ENCODE measurements around the gene CPA4. TPM values are rescaled to one million over a fixed set of nuclear protein-coding genes. Genes with fewer than 3 reads are reported as not detected.
A peak's percentile ranks its signal among the peaks of the same experiment; 100 is the strongest.

CPA4 gene
- total RNA-seq, 1 donor from 2014 or later, result 7.4 TPM

GRCh38 chr7:130356121-130356875 lies 63.3 kb downstream of the CPA4 start:
- no peaks in the 10 kb centered on the region for H3K27me3 Mint-ChIP-seq
- peaks cover 10% of the 10 kb centered on the region for H3K36me3 Mint-ChIP-seq
- peak overlapping the region; percentile 51 for H3K4me3 Mint-ChIP-seq
- peak overlapping the region; percentile 98 for H3K27ac Mint-ChIP-seq
- peaks cover 48% of the 10 kb centered on the region for H3K4me1 Mint-ChIP-seq (ENCODE audit: unreplicated experiment)
- H3K9me3 Mint-ChIP-seq, result peaks cover 5% of the 10 kb centered on the region
- DNase-seq (ENCODE audit: extremely low spot score, unreplicated experiment), result no peak
- no peak for TF ChIP-seq CTCF (conservative IDR thresholded peaks at IDR 0.05)

GRCh38 chr7:130356876-130357611 lies 64.1 kb downstream of the CPA4 start:
- DNase-seq (ENCODE audit: extremely low spot score, unreplicated experiment), result no peak
- H3K27me3 Mint-ChIP-seq, result no peaks in the 10 kb centered on the region
- H3K27ac Mint-ChIP-seq, result peak overlapping the region; percentile 98
- H3K4me3 Mint-ChIP-seq, result peak overlapping the region; percentile 22
- no peak for TF ChIP-seq CTCF (conservative IDR thresholded peaks at IDR 0.05)
- peaks cover 10% of the 10 kb centered on the region for H3K36me3 Mint-ChIP-seq
- H3K4me1 Mint-ChIP-seq (ENCODE audit: unreplicated experiment), result peaks cover 40% of the 10 kb centered on the region
- H3K9me3 Mint-ChIP-seq, result peaks cover 5% of the 10 kb centered on the region

GRCh38 chr7:130358471-130358870 lies 65.5 kb downstream of the CPA4 start:
- TF ChIP-seq CTCF (conservative IDR thresholded peaks at IDR 0.05), result no peak
- DNase-seq (ENCODE audit: extremely low spot score, unreplicated experiment), result no peak
- H3K4me3 Mint-ChIP-seq, result no peak overlapping the region
- H3K27ac Mint-ChIP-seq, result no peak overlapping the region
- H3K36me3 Mint-ChIP-seq, result peaks cover 10% of the 10 kb centered on the region
- peaks cover 30% of the 10 kb centered on the region for H3K4me1 Mint-ChIP-seq (ENCODE audit: unreplicated experiment)
- H3K27me3 Mint-ChIP-seq, result no peaks in the 10 kb centered on the region
- peaks cover 5% of the 10 kb centered on the region for H3K9me3 Mint-ChIP-seq

- Mint-ChIP-seq H3K36me3 (peaks cover 10% of the 10 kb centered on the region), H3K4me3 (no peak overlapping the region), H3K27me3 (no peaks in the 10 kb centered on the region), H3K4me1 (ENCODE audit: unreplicated experiment) (peaks cover 27% of the 10 kb centered on the region), H3K27ac (peak overlapping the region; percentile 48), H3K9me3 (peaks cover 5% of the 10 kb centered on the region)
- no peak for DNase-seq (ENCODE audit: extremely low spot score, unreplicated experiment)
- no peak for TF ChIP-seq CTCF (conservative IDR thresholded peaks at IDR 0.05)
Observed at GRCh38 chr7:130359276-130359857, 66.4 kb downstream of the CPA4 start.

GRCh38 chr7:130360518-130360917 lies 67.6 kb downstream of the CPA4 start:
- H3K27ac Mint-ChIP-seq, result no peak overlapping the region
- no peak for TF ChIP-seq CTCF (conservative IDR thresholded peaks at IDR 0.05)
- no peaks in the 10 kb centered on the region for H3K27me3 Mint-ChIP-seq
- H3K4me1 Mint-ChIP-seq (ENCODE audit: unreplicated experiment), result peaks cover 30% of the 10 kb centered on the region
- H3K9me3 Mint-ChIP-seq, result peaks cover 5% of the 10 kb centered on the region
- no peak for DNase-seq (ENCODE audit: extremely low spot score, unreplicated experiment)
- H3K36me3 Mint-ChIP-seq, result peaks cover 10% of the 10 kb centered on the region
- H3K4me3 Mint-ChIP-seq, result no peak overlapping the region
